ENCODE data around the gene ACLY. TPM values are rescaled to one million over a fixed set of nuclear protein-coding genes. Genes with fewer than 3 reads are reported as not detected.

Gene ACLY
- total and polyA plus RNA-seq, 10 of the 15 experiments (the other 5 are each of a cell fraction or from before 2014, with no cell fraction given): 32.6 to 224 (median 114) TPM

DNA sequence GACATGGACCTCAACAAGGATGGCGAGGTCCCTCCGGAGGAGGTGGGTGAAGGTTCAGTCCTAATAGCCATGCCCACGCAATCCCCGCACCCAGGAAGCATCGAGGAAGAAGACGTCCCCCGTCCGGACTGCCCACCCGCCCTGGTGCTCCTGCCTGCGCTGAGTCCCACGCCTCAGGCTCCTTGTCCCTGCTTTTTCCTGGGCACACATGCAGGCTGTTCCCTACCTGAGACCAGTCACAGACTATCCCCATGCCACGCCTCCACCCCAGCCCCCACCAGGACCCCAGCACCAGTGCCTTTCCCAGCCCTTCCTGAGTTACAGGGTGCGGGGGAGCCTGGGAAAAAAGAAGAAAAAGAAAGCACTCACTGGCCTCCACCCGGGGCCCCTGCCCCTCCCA is 97.0 kb downstream of the ACLY start (continued):
- TF ChIP-seq ZNF207 (IDR thresholded peaks at IDR 0.05; ENCODE audit: borderline replicate concordance) (no peak), NR2C1 (IDR thresholded peaks at IDR 0.05) (no peak), SMAD1 (IDR thresholded peaks at IDR 0.05; ENCODE audit: low read depth, partially characterized antibody) (no peak), SIX5 (IDR thresholded peaks at IDR 0.05; ENCODE audit: low read depth, low read length, severe bottlenecking) (no peak), NKRF (conservative IDR thresholded peaks at IDR 0.05) (no peak), YY1 (IDR thresholded peaks at IDR 0.05; ENCODE audit: low read depth, low read length) (no peak), SIN3A (IDR thresholded peaks at IDR 0.05; ENCODE audit: low read depth, low read length) (no peak), POLR2A (IDR thresholded peaks at IDR 0.05; ENCODE audit: low read depth, low read length) (no peak), RBBP5 (conservative IDR thresholded peaks at IDR 0.05) (no peak), BRCA1 (IDR thresholded peaks at IDR 0.05; ENCODE audit: low read depth, low read length) (no peak), MEF2A (IDR thresholded peaks at IDR 0.05; ENCODE audit: insufficient read depth, low read depth, low read length) (no peak)
- TF ChIP-seq, protein P1, sequence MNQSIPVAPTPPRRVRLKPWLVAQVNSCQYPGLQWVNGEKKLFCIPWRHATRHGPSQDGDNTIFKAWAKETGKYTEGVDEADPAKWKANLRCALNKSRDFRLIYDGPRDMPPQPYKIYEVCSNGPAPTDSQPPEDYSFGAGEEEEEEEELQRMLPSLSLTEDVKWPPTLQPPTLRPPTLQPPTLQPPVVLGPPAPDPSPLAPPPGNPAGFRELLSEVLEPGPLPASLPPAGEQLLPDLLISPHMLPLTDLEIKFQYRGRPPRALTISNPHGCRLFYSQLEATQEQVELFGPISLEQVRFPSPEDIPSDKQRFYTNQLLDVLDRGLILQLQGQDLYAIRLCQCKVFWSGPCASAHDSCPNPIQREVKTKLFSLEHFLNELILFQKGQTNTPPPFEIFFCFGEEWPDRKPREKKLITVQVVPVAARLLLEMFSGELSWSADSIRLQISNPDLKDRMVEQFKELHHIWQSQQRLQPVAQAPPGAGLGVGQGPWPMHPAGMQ (IDR thresholded peaks at IDR 0.05; ENCODE audit: borderline replicate concordance): no peak

DNA sequence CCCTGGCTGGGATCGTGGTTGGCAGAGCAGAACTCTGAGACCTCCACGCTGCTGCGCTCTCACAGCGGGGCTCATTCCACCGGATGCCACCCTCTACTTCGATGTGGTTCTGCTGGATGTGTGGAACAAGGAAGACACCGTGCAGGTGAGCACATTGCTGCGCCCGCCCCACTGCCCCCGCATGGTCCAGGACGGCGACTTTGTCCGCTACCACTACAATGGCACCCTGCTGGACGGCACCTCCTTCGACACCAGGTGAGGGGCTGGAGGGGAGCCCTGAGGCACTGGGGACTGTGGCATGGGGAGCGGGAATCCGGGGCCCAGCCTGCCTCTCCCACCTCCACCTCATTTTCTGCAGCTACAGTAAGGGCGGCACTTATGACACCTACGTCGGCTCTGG is 100.7 kb downstream of the ACLY start:
- no TSS peak for BruUV-seq (replicated peaks)
- Histone ChIP-seq H3K79me2 (ENCODE audit: control insufficient read depth, insufficient read depth, low read length) (no peaks in the 10 kb centered on the region), H3K27ac (ENCODE audit: control insufficient read depth, insufficient read depth) (no peak overlapping the region), H2AFZ (ENCODE audit: control insufficient read depth, low read depth, low read length) (no peak overlapping the region), H3K4me3 (no peak overlapping the region), H3K9me3 (replicated peaks; ENCODE audit: control insufficient read depth, insufficient read depth, low read length) (no peaks in the 10 kb centered on the region), H3K27me3 (replicated peaks in 1 of 2; ENCODE audit: control insufficient read depth in 2 of 2, insufficient read depth in 2 of 2, low read length in 1 of 2) (peaks cover 0 to 4% of the 10 kb centered on the region in 2 experiments; a peak in 1 of 4 replicates), H3K4me2 (ENCODE audit: control insufficient read depth, insufficient read depth) (no peak overlapping the region), H3K9ac (ENCODE audit: control insufficient read depth, insufficient read depth, low read length) (no peak overlapping the region), H3K4me1 (ENCODE audit: control insufficient read depth, insufficient read depth, low read length) (peaks cover 9% of the 10 kb centered on the region), H4K20me1 (ENCODE audit: control insufficient read depth, insufficient read depth) (no peaks in the 10 kb centered on the region; the same call in 1 of the 2 replicates), H3K36me3 (ENCODE audit: control insufficient read depth in 2 of 2, insufficient read depth in 2 of 2, low read length in 1 of 2) (no peaks in the 10 kb centered on the region)
- CTCF ChIA-PET: no interaction called here
- RAD21 ChIA-PET (ENCODE audit: unreplicated experiment): no interaction called here
- ATAC-seq (no peak), DNase-seq (ENCODE audit: low read depth, low spot score) (no peak), FAIRE-seq (no peak)
- POLR2A ChIA-PET: interaction anchor here (0.6 kb wide), 1 partner anchor 77 kb away, joined by 6 read pairs; no protein-coding TSS in a partner anchor
- intact Hi-C loops (cut with micrococcal nuclease; ENCODE audit: unreplicated experiment) (no loop called here), in situ Hi-C loops (cut with MboI) (no loop called here)
- 81% methylated on average over 19 of the region's 20 CpGs for WGBS (ENCODE audit: insufficient coverage, insufficient replicate concordance, low lambda C conversion rate, missing lambda C conversion rate)
- SMC1A ChIA-PET (ENCODE audit: uncharacterized antibody, unreplicated experiment): no interaction called here
- TF ChIP-seq ZNF384 (IDR thresholded peaks at IDR 0.05; ENCODE audit: borderline replicate concordance, low read depth, low read length) (no peak), CHD2 (IDR thresholded peaks at IDR 0.05; ENCODE audit: borderline replicate concordance, low read depth, low read length) (no peak), SMARCA5 (IDR thresholded peaks at IDR 0.05) (no peak), ZNF217 (IDR thresholded peaks at IDR 0.05) (no peak), EZH2 (IDR thresholded peaks at IDR 0.05; ENCODE audit: borderline replicate concordance, control insufficient read depth, low read depth, low read length) (no peak), CREM (IDR thresholded peaks at IDR 0.05; ENCODE audit: low read depth) (no peak), NR2C1 (IDR thresholded peaks at IDR 0.05) (no peak)
- TF ChIP-seq, protein P2, sequence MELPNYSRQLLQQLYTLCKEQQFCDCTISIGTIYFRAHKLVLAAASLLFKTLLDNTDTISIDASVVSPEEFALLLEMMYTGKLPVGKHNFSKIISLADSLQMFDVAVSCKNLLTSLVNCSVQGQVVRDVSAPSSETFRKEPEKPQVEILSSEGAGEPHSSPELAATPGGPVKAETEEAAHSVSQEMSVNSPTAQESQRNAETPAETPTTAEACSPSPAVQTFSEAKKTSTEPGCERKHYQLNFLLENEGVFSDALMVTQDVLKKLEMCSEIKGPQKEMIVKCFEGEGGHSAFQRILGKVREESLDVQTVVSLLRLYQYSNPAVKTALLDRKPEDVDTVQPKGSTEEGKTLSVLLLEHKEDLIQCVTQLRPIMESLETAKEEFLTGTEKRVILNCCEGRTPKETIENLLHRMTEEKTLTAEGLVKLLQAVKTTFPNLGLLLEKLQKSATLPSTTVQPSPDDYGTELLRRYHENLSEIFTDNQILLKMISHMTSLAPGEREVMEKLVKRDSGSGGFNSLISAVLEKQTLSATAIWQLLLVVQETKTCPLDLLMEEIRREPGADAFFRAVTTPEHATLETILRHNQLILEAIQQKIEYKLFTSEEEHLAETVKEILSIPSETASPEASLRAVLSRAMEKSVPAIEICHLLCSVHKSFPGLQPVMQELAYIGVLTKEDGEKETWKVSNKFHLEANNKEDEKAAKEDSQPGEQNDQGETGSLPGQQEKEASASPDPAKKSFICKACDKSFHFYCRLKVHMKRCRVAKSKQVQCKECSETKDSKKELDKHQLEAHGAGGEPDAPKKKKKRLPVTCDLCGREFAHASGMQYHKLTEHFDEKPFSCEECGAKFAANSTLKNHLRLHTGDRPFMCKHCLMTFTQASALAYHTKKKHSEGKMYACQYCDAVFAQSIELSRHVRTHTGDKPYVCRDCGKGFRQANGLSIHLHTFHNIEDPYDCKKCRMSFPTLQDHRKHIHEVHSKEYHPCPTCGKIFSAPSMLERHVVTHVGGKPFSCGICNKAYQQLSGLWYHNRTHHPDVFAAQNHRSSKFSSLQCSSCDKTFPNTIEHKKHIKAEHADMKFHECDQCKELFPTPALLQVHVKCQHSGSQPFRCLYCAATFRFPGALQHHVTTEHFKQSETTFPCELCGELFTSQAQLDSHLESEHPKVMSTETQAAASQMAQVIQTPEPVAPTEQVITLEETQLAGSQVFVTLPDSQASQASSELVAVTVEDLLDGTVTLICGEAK (IDR thresholded peaks at IDR 0.05; ENCODE audit: borderline replicate concordance): no peak

All from GM12878 (cell line).